ELF-1 (cell line): Measurements from ENCODE around the gene PTH1R.

Source experiments
- DNase-seq: peaks from one replicate; pipeline ENCODE4 v3.0.0-alpha.2; 2016; ENCODE audit warnings: low read depth, low spot score

PTH1R gene

GRCh38 chr3:46849686-46850467, 27.6 kb upstream of the PTH1R start:
- DNase-seq: no peak

GRCh38 chr3:46850468-46850779, 27.1 kb upstream of the PTH1R start:
- no peak for DNase-seq

- DNase-seq: no peak
Measured at GRCh38 chr3:46851364-46852333, 25.9 kb upstream of the PTH1R start.

GRCh38 chr3:46852334-46852720, 25.2 kb upstream of the PTH1R start:
- no peak for DNase-seq

GRCh38 chr3:46852839-46853355, 24.6 kb upstream of the PTH1R start:
- no peak for DNase-seq

- DNase-seq: no peak
Measured at GRCh38 chr3:46853441-46854415, 23.8 kb upstream of the PTH1R start.

GRCh38 chr3:46854555-46854991, 22.9 kb upstream of the PTH1R start:
- DNase-seq: no peak

- DNase-seq: no peak
Measured at GRCh38 chr3:46856576-46857471, 20.7 kb upstream of the PTH1R start.

GRCh38 chr3:46857485-46858341, 19.8 kb upstream of the PTH1R start:
- no peak for DNase-seq

GRCh38 chr3:46858456-46858855, 19.1 kb upstream of the PTH1R start:
- DNase-seq: no peak

- no peak for DNase-seq
Measured at GRCh38 chr3:46859001-46859710, 18.4 kb upstream of the PTH1R start.

- DNase-seq: peak; percentile 30
Measured at GRCh38 chr3:46860017-46860809, 17.3 kb upstream of the PTH1R start.

- DNase-seq: no peak
Measured at GRCh38 chr3:46860810-46861604, 16.5 kb upstream of the PTH1R start.

GRCh38 chr3:46861605-46862368, 15.7 kb upstream of the PTH1R start:
- DNase-seq: no peak

- DNase-seq: no peak
Measured at GRCh38 chr3:46862369-46863025, 15.0 kb upstream of the PTH1R start.
